ENCODE data around the gene PGLYRP1. TPM values are rescaled to one million over a fixed set of nuclear protein-coding genes. Genes with fewer than 3 reads are reported as not detected.

PGLYRP1 gene
- total RNA-seq, 1 donor from 2014 or later = 0.54 TPM

DNA sequence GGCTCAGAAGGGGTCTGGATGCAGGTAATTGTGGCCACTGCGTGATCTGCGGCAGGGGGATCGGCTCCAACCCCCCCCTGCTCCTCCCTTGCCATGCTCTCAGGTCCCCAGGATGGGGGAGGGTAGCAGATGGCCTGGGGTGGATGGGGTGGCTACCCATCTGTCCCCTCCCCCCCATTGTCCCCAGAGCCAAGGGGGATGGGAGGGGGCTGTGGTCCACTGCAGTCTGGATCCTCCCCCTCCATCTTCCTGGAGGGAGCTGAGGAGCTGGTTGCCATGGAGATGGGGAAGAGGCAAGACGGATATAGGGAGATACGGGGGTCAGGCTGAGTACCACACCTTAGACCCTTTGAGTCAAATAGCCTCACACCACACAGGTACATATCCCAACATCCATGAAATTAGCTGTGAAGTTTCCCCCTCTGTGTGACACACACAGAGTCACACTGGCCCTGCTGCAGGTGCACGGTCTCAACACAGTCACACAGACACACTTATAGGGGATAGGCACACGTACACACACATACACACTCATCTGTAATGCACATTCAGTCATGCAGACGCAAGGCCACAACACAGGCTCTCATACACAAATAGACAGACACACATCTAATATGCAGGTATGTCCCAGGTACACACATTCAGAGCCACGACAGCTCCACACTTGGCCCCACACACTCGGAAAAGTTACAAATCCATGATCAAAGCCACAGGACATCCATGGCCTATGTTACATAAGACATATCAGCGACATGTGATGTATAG, 47.4 kb downstream of the PGLYRP1 start:
- no peak for DNase-seq (ENCODE audit: low spot score)
- no peak overlapping the region for H3K4me3 Mint-ChIP-seq (ENCODE audit: unreplicated experiment)

DNA sequence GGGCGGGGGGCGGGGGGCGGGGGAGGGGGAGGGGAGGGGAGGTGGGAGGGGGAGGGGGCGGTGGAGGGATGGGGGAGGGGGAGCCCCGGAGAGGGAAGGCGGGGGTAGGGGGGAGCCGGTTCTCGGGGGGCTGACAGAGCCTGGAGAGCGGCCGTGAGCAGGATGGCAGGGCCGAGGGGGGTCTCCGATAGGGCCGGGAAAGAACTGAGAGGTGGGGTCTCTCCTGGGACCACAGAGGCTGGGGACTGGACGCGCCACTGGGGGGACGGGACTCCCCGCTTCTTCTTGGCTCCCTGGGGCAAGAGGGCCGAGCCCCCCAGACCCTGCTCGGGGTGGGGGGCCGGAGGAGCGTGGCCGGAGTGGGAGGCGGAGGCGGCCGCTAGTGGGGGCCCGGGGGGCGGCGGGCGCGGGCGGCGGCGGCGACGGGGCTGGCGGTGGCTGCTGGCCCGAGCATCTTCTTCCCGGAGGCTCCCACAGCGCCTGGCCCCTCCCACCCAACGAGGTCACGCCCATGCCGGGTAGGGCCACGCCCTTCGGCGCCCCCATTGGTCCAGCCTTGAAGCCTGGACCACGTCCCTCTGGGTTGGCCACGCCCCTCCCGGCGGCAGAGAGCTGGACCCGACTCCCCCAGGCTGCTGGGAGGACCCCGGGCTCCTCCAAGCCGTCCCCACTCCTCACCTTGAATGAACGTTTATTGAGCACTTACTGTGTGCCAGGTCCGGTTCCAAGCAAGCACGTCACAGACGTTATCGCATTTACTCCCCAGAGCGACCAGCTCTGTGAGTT, 49.1 kb downstream of the PGLYRP1 start, which contains the start of gene NOVA2:
Gene NOVA2, minus strand, starts transcription at position 313 of the 786 bp plus-strand sequence. CDS start 514 bp downstream, outside the sequence.
- peak; percentile 96 for DNase-seq (ENCODE audit: low spot score)
- TF ChIP-seq, protein P1, sequence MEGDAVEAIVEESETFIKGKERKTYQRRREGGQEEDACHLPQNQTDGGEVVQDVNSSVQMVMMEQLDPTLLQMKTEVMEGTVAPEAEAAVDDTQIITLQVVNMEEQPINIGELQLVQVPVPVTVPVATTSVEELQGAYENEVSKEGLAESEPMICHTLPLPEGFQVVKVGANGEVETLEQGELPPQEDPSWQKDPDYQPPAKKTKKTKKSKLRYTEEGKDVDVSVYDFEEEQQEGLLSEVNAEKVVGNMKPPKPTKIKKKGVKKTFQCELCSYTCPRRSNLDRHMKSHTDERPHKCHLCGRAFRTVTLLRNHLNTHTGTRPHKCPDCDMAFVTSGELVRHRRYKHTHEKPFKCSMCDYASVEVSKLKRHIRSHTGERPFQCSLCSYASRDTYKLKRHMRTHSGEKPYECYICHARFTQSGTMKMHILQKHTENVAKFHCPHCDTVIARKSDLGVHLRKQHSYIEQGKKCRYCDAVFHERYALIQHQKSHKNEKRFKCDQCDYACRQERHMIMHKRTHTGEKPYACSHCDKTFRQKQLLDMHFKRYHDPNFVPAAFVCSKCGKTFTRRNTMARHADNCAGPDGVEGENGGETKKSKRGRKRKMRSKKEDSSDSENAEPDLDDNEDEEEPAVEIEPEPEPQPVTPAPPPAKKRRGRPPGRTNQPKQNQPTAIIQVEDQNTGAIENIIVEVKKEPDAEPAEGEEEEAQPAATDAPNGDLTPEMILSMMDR (IDR thresholded peaks at IDR 0.05; ENCODE audit: unreplicated experiment) = no peak
- H3K27me3 Mint-ChIP-seq (ENCODE audit: unreplicated experiment) = peaks cover 12% of the 10 kb centered on the region

More for the DNA sequence above, 47.4 kb downstream of the PGLYRP1 start:
- Mint-ChIP-seq H3K27ac (ENCODE audit: unreplicated experiment) (peak overlapping the region; percentile 88), H3K27me3 (ENCODE audit: unreplicated experiment) (peaks cover 12% of the 10 kb centered on the region), H3K9me3 (ENCODE audit: unreplicated experiment) (no peaks in the 10 kb centered on the region), H3K4me1 (ENCODE audit: unreplicated experiment) (peaks cover 22% of the 10 kb centered on the region), H3K36me3 (ENCODE audit: low read depth, unreplicated experiment) (peaks cover 11% of the 10 kb centered on the region)
- TF ChIP-seq, protein P1 (IDR thresholded peaks at IDR 0.05; ENCODE audit: unreplicated experiment) = no peak

DNA sequence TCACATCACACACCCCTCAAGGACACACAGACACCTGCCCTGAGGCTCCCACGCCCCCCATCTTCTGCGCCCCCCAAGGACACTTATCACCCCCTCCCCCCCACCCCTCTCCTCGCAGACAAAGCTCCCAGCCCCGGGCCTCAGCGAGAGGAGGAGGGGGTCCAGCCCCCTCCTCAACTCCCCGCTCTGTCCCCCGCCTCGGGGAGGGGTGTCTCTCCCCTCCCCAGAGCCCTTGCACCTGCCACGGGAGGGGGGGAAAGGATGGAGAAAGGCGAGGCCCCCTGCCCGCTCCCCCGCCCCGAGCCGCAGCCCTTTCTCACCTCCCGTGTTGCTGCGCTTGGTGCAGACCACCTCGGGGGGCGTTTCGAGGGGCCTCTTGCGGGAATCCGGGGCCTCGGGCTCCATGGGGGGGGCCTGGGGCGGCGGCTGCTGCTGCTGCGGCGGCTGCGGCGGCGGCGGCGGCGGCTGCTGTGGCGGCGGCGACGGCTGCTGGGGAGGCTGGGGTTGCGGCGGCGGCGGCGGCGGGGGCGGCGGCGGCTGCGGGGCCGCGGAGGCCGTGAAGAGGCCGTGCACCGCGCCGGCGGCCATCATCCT, 49.8 kb downstream of the PGLYRP1 start:
- peaks cover 12% of the 10 kb centered on the region for H3K27me3 Mint-ChIP-seq (ENCODE audit: unreplicated experiment)
- no peak for DNase-seq (ENCODE audit: low spot score)
- H3K36me3 Mint-ChIP-seq (ENCODE audit: low read depth, unreplicated experiment) = peaks cover 34% of the 10 kb centered on the region
- H3K27ac Mint-ChIP-seq (ENCODE audit: unreplicated experiment) = peak overlapping the region; percentile 96
- TF ChIP-seq, protein P1 (IDR thresholded peaks at IDR 0.05; ENCODE audit: unreplicated experiment) = no peak
- no peaks in the 10 kb centered on the region for H3K9me3 Mint-ChIP-seq (ENCODE audit: unreplicated experiment)
- H3K4me1 Mint-ChIP-seq (ENCODE audit: unreplicated experiment) = peaks cover 40% of the 10 kb centered on the region
- H3K4me3 Mint-ChIP-seq (ENCODE audit: unreplicated experiment) = peak overlapping the region; percentile 99

More for the DNA sequence above, 49.1 kb downstream of the PGLYRP1 start, which contains the start of gene NOVA2:
- H3K36me3 Mint-ChIP-seq (ENCODE audit: low read depth, unreplicated experiment) = peaks cover 27% of the 10 kb centered on the region
- H3K4me3 Mint-ChIP-seq (ENCODE audit: unreplicated experiment) = peak within 1 kb of the TSS; percentile 99
- H3K9me3 Mint-ChIP-seq (ENCODE audit: unreplicated experiment) = no peaks in the 10 kb centered on the region
- peaks cover 34% of the 10 kb centered on the region for H3K4me1 Mint-ChIP-seq (ENCODE audit: unreplicated experiment)
- peak within 1 kb of the TSS; percentile 96 for H3K27ac Mint-ChIP-seq (ENCODE audit: unreplicated experiment)

DNA sequence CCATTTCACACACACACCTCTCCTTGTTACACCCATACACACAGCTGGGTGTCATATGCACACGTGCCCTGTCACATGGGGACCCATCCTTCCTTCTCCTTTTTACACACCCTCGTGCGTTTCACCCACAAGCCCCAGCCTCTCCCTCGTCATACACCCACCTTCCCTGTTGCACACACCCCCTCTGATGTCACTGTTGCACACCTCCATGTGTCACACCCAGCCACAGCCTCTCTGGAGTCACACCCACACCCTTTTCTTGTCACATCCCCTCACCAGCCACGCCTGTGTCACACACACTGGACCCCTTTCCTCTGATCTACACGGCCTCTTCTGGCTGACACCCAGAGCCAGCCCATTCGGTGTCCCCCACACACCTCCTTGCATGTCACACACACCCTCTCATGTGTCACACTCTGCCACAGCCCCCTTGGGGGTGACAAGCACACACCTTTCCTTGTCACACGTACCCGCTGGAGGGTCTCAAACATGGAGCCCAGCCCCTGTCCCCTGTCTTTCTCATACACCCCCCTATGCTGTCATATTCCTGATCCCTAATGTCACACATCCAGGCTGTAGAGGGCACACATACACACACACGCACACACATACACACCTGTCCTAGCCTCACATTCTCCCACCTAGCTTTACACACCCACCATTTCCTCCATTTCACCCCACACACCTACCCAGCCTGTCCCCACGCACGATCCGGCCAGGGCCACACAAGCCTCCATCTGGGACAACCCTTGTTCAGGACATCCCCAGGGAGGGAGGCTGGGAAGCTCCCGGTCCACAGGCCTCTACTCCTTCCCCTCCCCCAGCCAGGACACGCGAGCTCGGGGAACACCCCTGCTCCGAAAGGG, 50.5 kb downstream of the PGLYRP1 start:
- H3K4me3 Mint-ChIP-seq (ENCODE audit: unreplicated experiment) = peak overlapping the region; percentile 99

More for the DNA sequence above, 50.5 kb downstream of the PGLYRP1 start:
- Mint-ChIP-seq H3K27me3 (ENCODE audit: unreplicated experiment) (peaks cover 14% of the 10 kb centered on the region), H3K4me1 (ENCODE audit: unreplicated experiment) (peaks cover 45% of the 10 kb centered on the region), H3K9me3 (ENCODE audit: unreplicated experiment) (no peaks in the 10 kb centered on the region), H3K27ac (ENCODE audit: unreplicated experiment) (peak overlapping the region; percentile 96), H3K36me3 (ENCODE audit: low read depth, unreplicated experiment) (peaks cover 40% of the 10 kb centered on the region)
- no peak for DNase-seq (ENCODE audit: low spot score)
- TF ChIP-seq, protein P1 (IDR thresholded peaks at IDR 0.05; ENCODE audit: unreplicated experiment) = no peak

Measured in endothelial cell (in vitro differentiated cells).